ELF-1 (cell line): ENCODE measurements around the gene HOGA1.
"Not testable (repeated sequence)": the region's sequence is repeated elsewhere in the genome, so short reads cannot be mapped to it uniquely, and the experiment has no call there.

ENCODE experiments used
- DNase-seq: peaks from one replicate; pipeline ENCODE4 v3.0.0-alpha.2; 2016; ENCODE audit warnings: low read depth, low spot score

HOGA1 gene

GRCh38 chr10:97647556-97647955, 63.4 kb downstream of the HOGA1 start:
- DNase-seq: no peak

- DNase-seq: no peak
Measured at GRCh38 chr10:97648562-97649404, 64.6 kb downstream of the HOGA1 start.

- not testable (repeated sequence) for DNase-seq
Measured at GRCh38 chr10:97649405-97649750, 65.2 kb downstream of the HOGA1 start.

GRCh38 chr10:97650726-97651125, 66.5 kb downstream of the HOGA1 start:
- DNase-seq: no peak

GRCh38 chr10:97651773-97652172, 67.6 kb downstream of the HOGA1 start:
- DNase-seq: no peak

- no peak for DNase-seq
Measured at GRCh38 chr10:97656777-97657176, 72.6 kb downstream of the HOGA1 start.

GRCh38 chr10:97659589-97659988, 75.4 kb downstream of the HOGA1 start:
- DNase-seq: no peak
